Thoracic aorta (tissue), 2 donors: Measurements from ENCODE around the gene ADGB. TPM values are rescaled to one million over a fixed set of nuclear protein-coding genes. Genes with fewer than 3 reads are reported as not detected.
"Not testable (repeated sequence)": the region's sequence is repeated elsewhere in the genome, so short reads cannot be mapped to it uniquely, and the experiment has no call there.

Experiments
- ATAC-seq: fragments of 150-250 bp; one replicate; pipeline ENCODE4 v1.8.0; 2017; ENCODE audit warnings: low read depth; ENCODE audit not compliant: insufficient number of reproducible peaks, low FRiP score
- DNase-seq: peaks from one replicate; pipeline ENCODE4 v3.0.0-alpha.2; 2020; ENCODE audit warnings: low spot score
- H3K27ac ChIP-seq, 2 donors: fragments of 200-600 bp; sonication (generic); 1 replicate in 1 of 2; 2 replicates in 1 of 2; pipeline ENCODE4 v1.5.1; 2016; ENCODE audit warnings: mild to moderate bottlenecking in 2 of 2, moderate library complexity in 2 of 2
- H3K27me3 ChIP-seq: fragments of 200-600 bp; sonication (generic); replicated peaks from 2 replicates; pipeline ENCODE4 v1.6.0; 2016; ENCODE audit warnings: mild to moderate bottlenecking; ENCODE audit not compliant: insufficient read depth
- H3K36me3 ChIP-seq: fragments of 200-600 bp; sonication (generic); one replicate; pipeline ENCODE4 v1.5.1; 2016
- H3K4me1 ChIP-seq, 2 donors: fragments of 200-600 bp; sonication (generic); 1 replicate in 1 of 2; 2 replicates in 1 of 2; pipeline versions ENCODE4 v1.5.1 to v1.6.0; 2016; ENCODE audit warnings: low read depth in 2 of 2, mild to moderate bottlenecking in 1 of 2; ENCODE audit not compliant: control insufficient read depth in 1 of 2
- H3K4me3 ChIP-seq: fragments of 200-600 bp; sonication (generic); 2 replicates; pipeline ENCODE4 v1.5.1; 2016; ENCODE audit warnings: mild to moderate bottlenecking
- H3K9me3 ChIP-seq: fragments of 200-600 bp; sonication (generic); 2 replicates; pipeline ENCODE4 v1.5.1; 2016
- total RNA-seq, 2 donors: library from RNA; depleted of rRNA; stranded (reverse); fragments of >200 nt; gene quantifications; one replicate each; pipeline versions ENCODE4 v1.1.0 to v1.2.3, GENCODE V29; 2016
- TF ChIP-seq, protein P1 (sequence below): fragments of 200-600 bp; sonication (generic); IDR thresholded peaks from one replicate; pipeline ENCODE4 v1.5.1; 2019; ENCODE audit warnings: antibody characterized with exemption

The ADGB gene
- total RNA-seq, 2 donors from 2014 or later = not detected

DNA sequence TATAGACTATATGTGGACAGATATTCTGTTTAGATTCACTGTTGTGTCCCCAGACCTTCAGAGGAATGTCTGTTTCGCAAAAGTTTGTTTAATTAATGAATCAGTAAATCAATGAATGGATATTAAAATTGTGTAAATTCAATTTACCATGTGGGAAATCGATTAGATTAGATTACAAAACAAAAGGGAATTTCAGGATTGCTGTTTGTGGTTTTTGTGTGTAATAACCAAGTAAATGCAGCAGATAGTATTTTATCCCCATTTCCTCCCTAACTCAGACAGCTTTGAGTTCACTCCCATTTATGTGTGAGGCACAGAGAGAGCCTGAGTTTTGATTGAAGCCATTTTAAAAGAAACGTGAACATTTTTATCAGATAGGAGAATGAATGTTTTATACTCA, 214.8 kb downstream of the ADGB start:
- TF ChIP-seq, protein P1, sequence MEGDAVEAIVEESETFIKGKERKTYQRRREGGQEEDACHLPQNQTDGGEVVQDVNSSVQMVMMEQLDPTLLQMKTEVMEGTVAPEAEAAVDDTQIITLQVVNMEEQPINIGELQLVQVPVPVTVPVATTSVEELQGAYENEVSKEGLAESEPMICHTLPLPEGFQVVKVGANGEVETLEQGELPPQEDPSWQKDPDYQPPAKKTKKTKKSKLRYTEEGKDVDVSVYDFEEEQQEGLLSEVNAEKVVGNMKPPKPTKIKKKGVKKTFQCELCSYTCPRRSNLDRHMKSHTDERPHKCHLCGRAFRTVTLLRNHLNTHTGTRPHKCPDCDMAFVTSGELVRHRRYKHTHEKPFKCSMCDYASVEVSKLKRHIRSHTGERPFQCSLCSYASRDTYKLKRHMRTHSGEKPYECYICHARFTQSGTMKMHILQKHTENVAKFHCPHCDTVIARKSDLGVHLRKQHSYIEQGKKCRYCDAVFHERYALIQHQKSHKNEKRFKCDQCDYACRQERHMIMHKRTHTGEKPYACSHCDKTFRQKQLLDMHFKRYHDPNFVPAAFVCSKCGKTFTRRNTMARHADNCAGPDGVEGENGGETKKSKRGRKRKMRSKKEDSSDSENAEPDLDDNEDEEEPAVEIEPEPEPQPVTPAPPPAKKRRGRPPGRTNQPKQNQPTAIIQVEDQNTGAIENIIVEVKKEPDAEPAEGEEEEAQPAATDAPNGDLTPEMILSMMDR = no peak
- no peak overlapping the region for H3K27ac ChIP-seq
- DNase-seq (no peak), ATAC-seq (no peak)
- H3K27me3 ChIP-seq = no peaks in the 10 kb centered on the region
- no peaks in the 10 kb centered on the region for H3K9me3 ChIP-seq
- H3K36me3 ChIP-seq = no peaks in the 10 kb centered on the region
- H3K4me3 ChIP-seq = no peak overlapping the region
- H3K4me1 ChIP-seq = no peaks in the 10 kb centered on the region

DNA sequence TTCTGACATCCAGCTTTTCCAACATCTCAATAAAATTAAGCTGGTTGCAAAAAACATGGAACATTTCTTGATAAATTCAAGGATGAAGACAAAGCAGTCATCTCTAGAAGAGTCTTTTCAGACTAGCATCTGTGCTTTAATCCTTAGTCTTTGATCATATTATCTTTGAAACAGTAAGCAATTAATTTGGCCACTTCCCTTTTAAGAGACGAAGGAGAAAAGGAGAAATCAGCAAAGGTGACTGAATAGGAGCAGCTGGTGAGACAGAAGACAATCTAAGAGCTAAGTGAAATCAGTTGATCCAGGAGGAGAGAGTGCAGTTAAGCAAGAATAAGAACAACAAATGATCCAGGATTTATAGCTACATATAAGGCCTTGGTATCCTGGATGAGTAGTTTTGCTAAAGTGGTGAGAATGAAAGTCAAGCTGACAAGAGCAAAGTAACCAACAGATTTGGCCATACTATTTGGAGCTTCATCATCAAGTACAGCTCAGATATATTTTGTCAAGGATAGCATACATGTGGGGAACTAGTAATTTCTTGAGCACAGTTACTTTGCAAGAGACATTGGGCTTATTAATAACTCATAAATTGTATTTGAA, 215.5 kb downstream of the ADGB start:
- TF ChIP-seq, protein P1 = no peak
- no peaks in the 10 kb centered on the region for H3K9me3 ChIP-seq
- H3K4me3 ChIP-seq = no peak overlapping the region
- no peak overlapping the region for H3K27ac ChIP-seq
- H3K36me3 ChIP-seq = no peaks in the 10 kb centered on the region
- no peaks in the 10 kb centered on the region for H3K4me1 ChIP-seq
- no peak for ATAC-seq
- no peak for DNase-seq
- H3K27me3 ChIP-seq = no peaks in the 10 kb centered on the region

DNA sequence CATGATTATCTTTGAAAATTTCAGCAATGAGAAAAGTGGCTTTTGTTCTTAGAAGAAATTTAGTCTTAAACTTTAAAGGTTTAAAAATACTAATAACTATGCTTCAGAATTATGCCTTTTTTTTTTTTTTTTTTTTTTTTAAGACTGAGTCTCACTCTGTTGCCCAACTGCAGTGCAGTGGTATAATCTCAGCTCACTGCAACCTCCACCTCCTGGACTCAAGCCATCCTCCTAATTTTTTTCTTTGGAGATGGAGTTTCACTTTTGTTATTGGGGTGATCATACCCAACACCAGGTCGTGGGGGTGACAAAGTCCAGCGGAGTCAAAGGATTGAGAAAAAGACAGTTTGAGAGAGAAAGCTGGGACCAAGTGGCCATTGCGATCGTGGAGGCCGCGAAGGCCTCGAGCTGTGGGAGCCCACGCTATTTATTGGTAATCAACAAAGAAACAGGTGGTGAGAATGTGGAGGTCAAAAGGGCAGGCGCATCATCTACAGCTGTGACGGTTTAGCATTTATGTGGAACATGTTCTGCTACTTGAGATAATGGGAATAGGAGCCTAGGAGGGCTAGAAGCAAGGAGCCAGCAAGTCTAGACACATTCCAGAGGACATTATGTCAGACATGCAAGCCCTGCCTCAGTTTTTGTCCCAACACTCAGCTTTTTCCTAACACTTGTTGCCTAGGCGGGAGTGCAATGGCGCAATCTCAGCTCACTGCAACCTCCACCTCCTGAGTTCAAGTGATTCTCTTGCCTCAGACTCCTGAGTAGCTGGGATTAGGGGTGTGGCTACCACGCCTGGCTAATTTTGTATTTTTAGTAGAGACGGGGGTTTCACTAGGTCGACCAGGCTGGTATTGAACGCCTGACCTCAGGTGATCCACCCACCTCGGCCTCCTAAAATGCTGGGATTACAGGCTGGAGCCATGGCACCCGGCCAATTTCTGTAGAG, 217.0 kb downstream of the ADGB start:
- not testable (repeated sequence) for H3K27ac ChIP-seq, H3K9me3 ChIP-seq, ATAC-seq, H3K36me3 ChIP-seq, H3K27me3 ChIP-seq, H3K4me1 ChIP-seq, DNase-seq, H3K4me3 ChIP-seq

DNA sequence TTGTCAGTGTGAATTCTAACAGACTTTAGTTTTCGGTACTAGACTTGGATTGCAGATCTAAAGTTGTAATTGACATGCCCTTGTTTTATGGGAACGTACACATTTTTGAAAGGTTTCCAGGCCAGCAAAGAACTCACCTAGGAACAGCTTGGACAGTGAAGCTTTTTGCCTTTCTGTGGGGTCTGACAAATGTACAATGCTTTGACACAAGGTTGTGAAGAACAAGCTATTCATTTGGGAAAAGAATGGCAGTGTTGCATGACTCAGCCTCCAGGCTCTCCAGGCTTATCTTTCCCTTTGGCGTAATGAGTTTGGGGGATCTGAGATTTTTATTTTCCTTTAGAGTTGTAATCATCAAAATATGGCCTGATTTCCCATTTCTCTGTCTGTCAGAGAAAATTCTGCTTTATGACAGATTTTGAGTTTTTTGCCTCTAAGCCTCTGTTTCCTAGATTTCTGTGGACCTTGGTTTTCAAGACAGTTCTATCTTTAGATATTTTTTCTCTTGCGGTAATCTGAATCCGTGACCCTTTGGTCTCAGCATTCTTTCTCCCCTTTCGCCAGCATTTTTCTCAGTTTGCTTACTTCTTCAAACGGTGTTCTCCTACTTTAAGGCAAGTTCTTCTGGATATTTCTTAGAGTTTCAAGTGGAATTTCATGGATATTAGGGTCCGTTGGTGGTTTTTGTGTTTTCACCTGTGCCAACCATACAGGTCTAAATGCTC, 221.0 kb downstream of the ADGB start:
- no peak for ATAC-seq

DNA sequence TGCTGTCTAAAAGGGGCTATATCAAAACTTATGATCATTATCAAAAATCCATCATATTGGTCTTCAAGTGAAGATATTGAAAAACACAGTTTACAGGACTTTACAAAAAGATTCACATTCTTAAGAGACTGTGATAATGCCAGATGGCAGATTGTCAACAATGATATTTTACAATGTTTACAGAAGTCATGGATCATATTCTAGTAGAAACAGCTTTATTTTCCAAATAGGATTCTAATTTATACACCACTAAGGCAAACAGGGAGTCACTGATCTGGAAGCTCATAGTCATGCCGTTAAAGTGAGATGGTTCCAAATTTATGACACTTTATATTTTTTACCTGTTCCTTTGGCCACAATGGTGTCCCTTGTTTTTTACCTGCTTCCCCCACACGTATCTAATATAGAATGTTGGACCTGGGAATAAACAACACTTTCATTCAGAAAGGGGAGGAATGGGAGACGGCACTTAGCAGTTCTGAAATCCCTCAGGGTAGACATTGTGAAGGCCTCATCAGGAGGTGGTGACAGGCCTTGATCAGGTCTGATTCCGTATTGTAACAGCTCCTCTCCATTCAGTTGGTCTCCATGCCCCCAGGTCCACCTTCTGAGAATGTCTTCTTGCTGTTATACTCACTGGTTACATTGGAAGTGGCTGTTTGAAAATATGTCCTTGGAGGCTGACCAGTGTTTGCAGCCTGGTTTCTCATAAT, 228.6 kb downstream of the ADGB start:
- H3K9me3 ChIP-seq = no peaks in the 10 kb centered on the region
- TF ChIP-seq, protein P1 = no peak
- H3K4me3 ChIP-seq = no peak overlapping the region
- H3K27ac ChIP-seq = no peak overlapping the region
- no peaks in the 10 kb centered on the region for H3K4me1 ChIP-seq
- no peaks in the 10 kb centered on the region for H3K27me3 ChIP-seq
- H3K36me3 ChIP-seq = no peaks in the 10 kb centered on the region
- DNase-seq (no peak), ATAC-seq (no peak)

More for the DNA sequence above, 221.0 kb downstream of the ADGB start:
- no peak for DNase-seq
- H3K4me1 ChIP-seq = no peaks in the 10 kb centered on the region
- no peaks in the 10 kb centered on the region for H3K36me3 ChIP-seq
- H3K9me3 ChIP-seq = no peaks in the 10 kb centered on the region
- H3K27me3 ChIP-seq = no peaks in the 10 kb centered on the region
- H3K4me3 ChIP-seq = no peak overlapping the region
- no peak overlapping the region for H3K27ac ChIP-seq
- TF ChIP-seq, protein P1 = no peak
